Activated T-cell treated with anti-CD3 and anti-CD28 coated beads, Interleukin-2, amount 50 U/mL, for 1 hour (primary cell): ENCODE results near the gene PDSS2.
"Not testable (repeated sequence)": the region's sequence is repeated elsewhere in the genome, so short reads cannot be mapped to it uniquely, and the experiment has no call there.

ENCODE experiments used
- DNase-seq: peaks from one replicate; pipeline ENCODE4 v3.0.0-alpha.2; 2020

The PDSS2 gene

GRCh38 chr6:107315114-107315513 lies 144.2 kb downstream of the PDSS2 start:
- DNase-seq, result no peak

GRCh38 chr6:107314531-107314939 lies 144.8 kb downstream of the PDSS2 start:
- DNase-seq, result no peak

- no peak for DNase-seq
These were observed 145.6 kb downstream of the PDSS2 start for GRCh38 chr6:107313776-107314175.

- no peak for DNase-seq
These were observed 149.0 kb downstream of the PDSS2 start for GRCh38 chr6:107310362-107310761.

- no peak for DNase-seq
These were observed 150.7 kb downstream of the PDSS2 start for GRCh38 chr6:107308677-107309076.

GRCh38 chr6:107305994-107306393 lies 153.4 kb downstream of the PDSS2 start:
- not testable (repeated sequence) for DNase-seq

- no peak for DNase-seq
These were observed 154.0 kb downstream of the PDSS2 start for GRCh38 chr6:107305391-107305790.

- no peak for DNase-seq
These were observed 154.8 kb downstream of the PDSS2 start for GRCh38 chr6:107304421-107305025.

GRCh38 chr6:107293350-107293749 lies 166.0 kb downstream of the PDSS2 start:
- no peak for DNase-seq

- no peak for DNase-seq
These were observed 166.6 kb downstream of the PDSS2 start for GRCh38 chr6:107292715-107293271.

- DNase-seq, result no peak
These were observed 168.9 kb downstream of the PDSS2 start for GRCh38 chr6:107290491-107290890.

- not testable (repeated sequence) for DNase-seq
These were observed 170.1 kb downstream of the PDSS2 start for GRCh38 chr6:107289258-107289657.

- not testable (repeated sequence) for DNase-seq
These were observed 173.7 kb downstream of the PDSS2 start for GRCh38 chr6:107285683-107286082.

- no peak for DNase-seq
These were observed 174.6 kb downstream of the PDSS2 start for GRCh38 chr6:107284805-107285204.

GRCh38 chr6:107280791-107281190 lies 178.6 kb downstream of the PDSS2 start:
- DNase-seq, result no peak

GRCh38 chr6:107280001-107280400 lies 179.4 kb downstream of the PDSS2 start:
- not testable (repeated sequence) for DNase-seq

GRCh38 chr6:107275330-107275865 lies 184.0 kb downstream of the PDSS2 start:
- no peak for DNase-seq

- DNase-seq, result no peak
These were observed 185.1 kb downstream of the PDSS2 start for GRCh38 chr6:107274288-107274687.

- DNase-seq, result no peak
These were observed 187.1 kb downstream of the PDSS2 start for GRCh38 chr6:107272246-107272645.

GRCh38 chr6:107271208-107271790 lies 188.1 kb downstream of the PDSS2 start:
- no peak for DNase-seq

GRCh38 chr6:107267634-107268033 lies 191.7 kb downstream of the PDSS2 start:
- DNase-seq, result no peak

- DNase-seq, result no peak
These were observed 192.4 kb downstream of the PDSS2 start for GRCh38 chr6:107267006-107267405.

- no peak for DNase-seq
These were observed 192.8 kb downstream of the PDSS2 start for GRCh38 chr6:107266563-107266962.

GRCh38 chr6:107264357-107264840 lies 195.0 kb downstream of the PDSS2 start:
- DNase-seq, result no peak
